ES-I3 (cell line): ENCODE measurements around the gene BTN2A1.
"Not testable (repeated sequence)": the region's sequence is repeated elsewhere in the genome, so short reads cannot be mapped to it uniquely, and the experiment has no call there.

Source experiments
- H3K36me3 ChIP-seq: 2 replicates; pipeline ENCODE4 v1.6.1; 2013; ENCODE audit warnings: mild to moderate bottlenecking, low read length, control low read depth, moderate library complexity; ENCODE audit not compliant: insufficient read depth
- H3K4me1 ChIP-seq: 2 replicates; pipeline ENCODE4 v1.6.1; 2013; ENCODE audit warnings: mild to moderate bottlenecking, control low read depth, low read length; ENCODE audit not compliant: insufficient read depth
- H3K9ac ChIP-seq: 2 replicates; pipeline ENCODE4 v1.6.1; 2013; ENCODE audit warnings: low read depth, mild to moderate bottlenecking, low read length, moderate library complexity
- H3K9me3 ChIP-seq: 2 replicates; pipeline ENCODE4 v1.6.1; 2013; ENCODE audit warnings: mild to moderate bottlenecking, low read length, moderate library complexity; ENCODE audit not compliant: control insufficient read depth, insufficient read depth

Gene BTN2A1

DNA sequence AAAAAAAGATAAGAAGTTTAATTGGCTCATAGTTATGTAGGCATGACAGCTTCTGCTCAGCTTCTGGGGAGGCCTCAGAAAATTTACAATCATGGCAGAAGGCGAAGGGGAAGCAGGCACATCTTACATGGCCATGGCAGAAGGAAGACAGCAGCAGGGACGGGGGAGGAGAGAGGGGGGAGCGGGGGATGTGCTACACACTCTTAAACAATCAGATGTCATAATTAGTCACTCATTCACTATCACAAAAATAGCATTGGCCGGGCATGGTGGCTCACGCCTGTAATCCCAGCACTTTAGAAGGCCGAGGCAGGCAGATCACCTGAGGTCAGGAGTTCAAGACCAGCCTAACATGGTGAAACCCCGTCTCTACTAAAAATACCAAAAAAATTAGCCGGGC is 53.3 kb downstream of the BTN2A1 start:
- H3K36me3 ChIP-seq, H3K4me1 ChIP-seq, H3K9me3 ChIP-seq, H3K9ac ChIP-seq: not testable (repeated sequence)

DNA sequence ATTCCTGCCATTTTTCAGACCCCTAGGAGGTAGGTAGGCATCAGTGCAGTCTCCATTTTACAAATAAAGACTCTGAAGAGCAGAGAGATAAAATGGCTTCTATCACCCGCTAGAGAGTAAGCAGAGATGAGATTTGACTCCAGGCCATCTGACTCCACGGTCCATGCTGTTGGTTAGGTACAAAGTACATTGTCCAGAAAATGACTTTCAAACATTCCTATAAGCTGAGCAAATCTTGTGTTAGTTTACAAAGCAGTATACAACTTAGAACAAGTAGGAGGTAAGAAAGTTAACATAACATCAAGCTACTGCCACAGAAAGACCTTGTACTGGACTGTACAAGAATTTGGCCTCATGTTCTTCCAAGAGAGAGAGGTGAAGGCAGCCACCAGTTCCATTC is 57.2 kb downstream of the BTN2A1 start:
- Histone ChIP-seq H3K4me1 (0 out of 2 replicates have a peak, but pooled peaks cover 1% of the 10 kb centered on the region), H3K36me3 (no peaks in the 10 kb centered on the region), H3K9ac (no peak overlapping the region), H3K9me3 (no peaks in the 10 kb centered on the region)

DNA sequence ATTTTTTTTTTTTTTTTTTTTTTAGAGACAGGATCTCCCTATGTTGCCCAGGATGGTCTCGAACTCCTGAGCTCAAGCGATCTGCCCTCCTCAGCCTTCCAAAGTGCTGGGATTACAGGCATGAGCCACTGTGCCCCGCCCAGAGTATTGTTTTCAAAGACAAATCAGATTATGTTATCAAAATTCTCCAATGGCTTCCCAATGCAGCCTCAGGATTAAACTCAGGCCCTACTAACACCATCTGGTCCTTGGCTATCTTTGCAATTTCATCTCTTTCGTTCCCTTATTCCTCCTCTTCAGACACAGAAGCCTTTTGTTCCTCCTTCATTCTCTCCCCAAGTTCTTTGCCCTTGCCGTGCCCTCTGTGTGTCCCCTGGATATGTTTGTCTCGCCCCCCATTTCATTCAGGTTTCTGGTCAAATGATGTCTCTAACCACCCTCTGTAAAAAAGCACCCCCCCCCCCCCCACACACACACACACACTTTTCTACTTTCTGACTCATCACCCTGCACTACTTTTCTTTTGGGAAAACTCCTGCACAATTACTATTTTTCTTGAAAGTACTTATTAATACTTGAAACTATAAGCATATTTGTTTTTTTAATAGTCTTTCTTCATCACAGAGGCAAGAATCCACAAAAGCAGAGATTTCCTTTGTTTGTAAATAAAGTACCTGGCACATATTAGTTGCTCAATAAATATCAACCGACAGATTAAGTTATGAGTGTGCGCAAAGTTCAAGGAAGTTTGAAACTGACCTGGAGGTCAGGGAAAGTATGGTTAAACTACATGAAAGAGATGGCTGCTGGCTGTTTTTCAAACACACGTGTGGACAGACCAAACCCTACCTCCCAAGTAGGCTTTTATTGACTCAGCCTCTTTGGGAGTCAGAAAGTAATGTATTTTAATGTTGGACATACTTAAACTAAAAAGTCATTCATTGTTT is 59.0 kb downstream of the BTN2A1 start:
- 0 out of 2 replicates have a peak, but pooled peaks cover 3% of the 10 kb centered on the region for H3K4me1 ChIP-seq
- no peaks in the 10 kb centered on the region for H3K9me3 ChIP-seq
- no peaks in the 10 kb centered on the region for H3K36me3 ChIP-seq
- no peak overlapping the region for H3K9ac ChIP-seq
